Body of pancreas (tissue), 4 donors: ENCODE results near the gene NDUFA7. TPM values are rescaled to one million over a fixed set of nuclear protein-coding genes. Genes with fewer than 3 reads are reported as not detected.

ENCODE experiments used
- ATAC-seq: fragments of 150-250 bp; one replicate; pipeline ENCODE4 v1.9.1; 2016
- DNase-seq, 4 donors: peaks; one replicate each; pipeline ENCODE4 v3.0.0-alpha.2; 2019
- H3K27ac ChIP-seq, 4 donors: fragments of 200-600 bp; sonication (generic); 1 replicate in 3 of 4; 2 replicates in 1 of 4; pipeline versions ENCODE4 v1.5.1 to v1.6.1; 2016 to 2019; ENCODE audit warnings: mild to moderate bottlenecking in 1 of 4, mixed read lengths in 1 of 4, moderate library complexity in 1 of 4
- H3K27me3 ChIP-seq, 2 donors: fragments of 200-600 bp; sonication (generic); one replicate each; pipeline ENCODE4 v1.6.0; 2016; ENCODE audit warnings: mild to moderate bottlenecking in 1 of 2
- H3K36me3 ChIP-seq, 2 donors: fragments of 200-600 bp; sonication (generic); replicated peaks in 1 of 2; 2 replicates each; pipeline ENCODE4 v1.5.1; 2016; ENCODE audit warnings: low read depth in 2 of 2; ENCODE audit not compliant: insufficient read depth in 1 of 2
- H3K4me1 ChIP-seq: fragments of 200-600 bp; sonication (generic); one replicate; pipeline ENCODE4 v1.6.0; 2016
- H3K4me3 ChIP-seq, 2 donors: fragments of 200-600 bp; sonication (generic); 1 replicate in 1 of 2; 2 replicates in 1 of 2; pipeline ENCODE4 v1.5.1; 2016 to 2019
- H3K9me3 ChIP-seq, 3 donors: fragments of 200-600 bp; sonication (generic); 1 replicate in 2 of 3; 2 replicates in 1 of 3; pipeline ENCODE4 v1.5.1; 2016
- CTCF ChIP-seq, 7 experiments: fragments of 450-650 bp in 4 of 7; fragments of 200-600 bp in 3 of 7; sonication (generic) in 3 of 7; IDR thresholded peaks; one replicate each; pipeline ENCODE4 v1.5.1; 2016 to 2019; ENCODE audit warnings: antibody characterized with exemption in 7 of 7
- POLR2A ChIP-seq, 3 donors: fragments of 450-650 bp; IDR thresholded peaks; one replicate each; pipeline ENCODE4 v1.6.1; 2016; ENCODE audit warnings: antibody characterized with exemption in 3 of 3, mild to moderate bottlenecking in 2 of 3
- WGBS, 2 donors: methylation state at CpG; one replicate each; pipeline ENCODE4 v1.1.5; 2017; 5-methylcytosine and 5-hydroxymethylcytosine counted together
- intact Hi-C: fragments of 100-400 bp; cut with DNase I; formaldehyde crosslinking; loops from one replicate; pipeline ENCODE4 v1.15.1; 2023
- total RNA-seq, 2 donors: library from RNA; depleted of rRNA; stranded (reverse); fragments of >200 nt; gene quantifications; one replicate each; pipeline ENCODE4 v1.1.0, GENCODE V29; 2016

NDUFA7 gene
- total RNA-seq, 2 donors from 2014 or later = 4.3 to 6.7 TPM

GRCh38 chr19:8338835-8339234 is 17.7 kb upstream of the NDUFA7 start:
- no peak overlapping the region for H3K27ac ChIP-seq
- intact Hi-C loops = no loop called here
- TF ChIP-seq CTCF (IDR thresholded peaks at IDR 0.05) (no peak), POLR2A (IDR thresholded peaks at IDR 0.05) (no peak)
- H3K4me3 ChIP-seq = no peak overlapping the region
- ATAC-seq (no peak), DNase-seq (no peak)
- whole genome bisulfite sequencing, 2 donors = 38 to 49% methylated on average over 6 of the region's 6 CpGs
- peaks cover 0 to 13% of the 10 kb centered on the region in 2 donors for H3K27me3 ChIP-seq
- H3K4me1 ChIP-seq = peaks cover 17% of the 10 kb centered on the region
- no peaks in the 10 kb centered on the region for H3K9me3 ChIP-seq
- no peaks in the 10 kb centered on the region for H3K36me3 ChIP-seq

- no peaks in the 10 kb centered on the region for H3K36me3 ChIP-seq
These were observed 16.6 kb upstream of the NDUFA7 start for GRCh38 chr19:8337728-8338127.

GRCh38 chr19:8336660-8337059 is 15.5 kb upstream of the NDUFA7 start:
- WGBS, 2 donors = 56 to 64% methylated on average over 8 of the region's 8 CpGs
- H3K4me1 ChIP-seq = peaks cover 18% of the 10 kb centered on the region
- H3K36me3 ChIP-seq = no peaks in the 10 kb centered on the region
- no peak overlapping the region for H3K4me3 ChIP-seq
- intact Hi-C loops = no loop called here
- no peaks in the 10 kb centered on the region for H3K9me3 ChIP-seq
- TF ChIP-seq CTCF (IDR thresholded peaks at IDR 0.05) = no peak
- TF ChIP-seq POLR2A (IDR thresholded peaks at IDR 0.05) = no peak
- no peak for DNase-seq
- H3K27me3 ChIP-seq = peaks cover 0 to 20% of the 10 kb centered on the region in 2 donors
- H3K27ac ChIP-seq = no peak overlapping the region
- ATAC-seq = no peak

More at GRCh38 chr19:8337728-8338127, 16.6 kb upstream of the NDUFA7 start:
- ATAC-seq = no peak
- intact Hi-C loops = no loop called here
- no peak overlapping the region for H3K4me3 ChIP-seq
- no peaks in the 10 kb centered on the region for H3K9me3 ChIP-seq
- H3K4me1 ChIP-seq = peaks cover 20% of the 10 kb centered on the region
- no peak for DNase-seq
- H3K27me3 ChIP-seq = peaks cover 0 to 20% of the 10 kb centered on the region in 2 donors
- TF ChIP-seq CTCF (IDR thresholded peaks at IDR 0.05) (no peak), POLR2A (IDR thresholded peaks at IDR 0.05) (no peak)
- WGBS, 2 donors = 50 to 77% methylated on average over 4 to 7 of the region's 7 CpGs
- H3K27ac ChIP-seq = no peak overlapping the region

GRCh38 chr19:8336072-8336569 is 14.9 kb upstream of the NDUFA7 start:
- intact Hi-C loops = no loop called here
- no peak for ATAC-seq
- 30 to 45% methylated on average over 15 to 25 of the region's 27 CpGs for WGBS, 2 donors
- Histone ChIP-seq H3K4me3 (no peak overlapping the region), H3K36me3 (no peaks in the 10 kb centered on the region), H3K27ac (no peak overlapping the region), H3K27me3 (peaks cover 0 to 20% of the 10 kb centered on the region in 2 donors), H3K9me3 (no peaks in the 10 kb centered on the region), H3K4me1 (peaks cover 18% of the 10 kb centered on the region)
- DNase-seq = no peak
- TF ChIP-seq CTCF (IDR thresholded peaks at IDR 0.05) = no peak
- no peak for TF ChIP-seq POLR2A (IDR thresholded peaks at IDR 0.05)
